Lower leg skin (tissue), 3 donors: ENCODE measurements around the gene AGBL1.

ENCODE experiments used
- CTCF ChIP-seq, 3 donors: fragments of 450-650 bp; IDR thresholded peaks; one replicate each; pipeline ENCODE4 v1.5.1; 2016; ENCODE audit warnings: antibody characterized with exemption in 3 of 3, mild to moderate bottlenecking in 3 of 3, moderate library complexity in 2 of 3
- POLR2A ChIP-seq, 2 donors: fragments of 450-650 bp; IDR thresholded peaks; one replicate each; pipeline ENCODE4 v1.6.1; 2016 to 2017; ENCODE audit warnings: antibody characterized with exemption in 2 of 2, mild to moderate bottlenecking in 1 of 2, moderate library complexity in 1 of 2

- no peak for TF ChIP-seq CTCF (IDR thresholded peaks at IDR 0.05)
- TF ChIP-seq POLR2A (IDR thresholded peaks at IDR 0.05) = no peak
These were observed 44.8 kb upstream of the AGBL1 start for GRCh38 chr15:86034904-86035303.
